ENCODE measurements around the gene TRAF4.

The TRAF4 gene

DNA sequence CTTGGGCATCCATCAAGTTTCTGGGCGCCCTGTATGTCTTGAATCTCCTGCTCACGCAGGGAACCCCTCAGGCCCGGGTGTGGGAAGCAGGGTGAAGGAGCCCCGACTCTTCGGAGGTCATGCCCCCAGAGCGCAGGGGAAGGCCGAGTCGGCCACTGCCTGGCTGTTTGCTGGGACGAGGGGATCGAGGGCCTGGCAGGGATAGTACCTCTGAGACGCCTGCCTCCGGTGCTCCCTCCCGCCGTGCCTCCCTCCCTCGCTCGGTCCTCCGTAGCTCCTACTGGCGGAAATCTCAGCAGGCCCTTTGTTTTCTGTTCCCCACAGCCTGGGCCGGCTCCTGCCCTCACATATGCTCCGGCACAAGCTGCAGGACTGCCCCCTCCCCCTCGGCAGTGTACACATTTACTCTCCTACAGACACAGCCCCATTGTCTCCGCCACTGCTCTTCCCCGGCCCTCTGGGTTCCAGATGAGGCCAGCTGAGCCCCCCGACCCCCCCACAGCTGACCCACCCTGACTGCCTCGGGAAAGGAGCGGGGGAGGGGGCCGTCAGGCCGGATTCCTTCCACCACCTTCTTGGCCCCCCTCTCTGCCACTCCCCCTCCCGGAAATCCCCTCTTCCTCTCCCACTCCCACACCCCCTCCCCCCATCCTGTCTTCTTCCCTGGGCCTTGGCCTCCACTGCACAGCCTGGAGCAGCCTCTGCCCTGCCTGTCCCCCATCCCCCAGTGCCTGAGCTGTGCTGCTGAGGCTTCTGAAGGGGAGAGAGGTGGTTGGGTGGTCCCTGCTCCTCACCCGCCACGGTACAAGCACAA lies 1.4 kb downstream of the TRAF4 start:
- DNase-seq (ENCODE audit: low read depth, low spot score), result no peak

DNA sequence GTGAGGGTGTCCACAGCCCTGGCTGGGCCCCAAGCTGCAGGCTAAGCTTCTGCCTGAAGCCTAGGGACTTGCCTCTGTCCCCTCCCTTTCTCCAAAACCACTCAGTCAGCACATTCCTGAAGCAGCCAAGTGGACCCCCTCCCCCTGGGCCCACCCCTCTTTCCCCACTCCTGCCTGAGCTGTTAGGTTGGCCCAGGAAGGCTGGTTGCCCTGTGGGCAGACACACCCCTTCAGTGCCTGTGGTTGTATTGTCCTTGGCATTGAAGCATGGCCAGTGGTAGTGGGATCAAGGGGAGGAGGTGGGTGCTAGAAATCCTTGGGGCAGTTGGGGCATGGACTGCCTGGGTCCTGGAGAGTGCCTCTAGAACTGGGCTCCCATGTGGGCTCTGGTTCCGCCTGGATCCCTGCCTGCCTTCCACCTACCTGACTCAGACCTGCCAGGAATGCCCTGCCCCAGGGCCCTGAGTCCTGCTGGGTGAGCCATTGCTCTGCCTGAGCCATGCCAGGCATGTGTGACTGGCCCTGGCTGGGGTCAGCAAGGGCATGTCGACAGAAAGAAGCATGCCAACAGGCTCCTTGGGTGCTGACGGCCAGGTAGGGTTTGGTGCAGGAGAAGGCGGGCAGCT lies 2.1 kb downstream of the TRAF4 start:
- H3K4me3 ChIP-seq (ENCODE audit: low read length), result peak overlapping the region; percentile 90
- no peak for DNase-seq (ENCODE audit: low read depth, low spot score)

More for the DNA sequence above, 1.4 kb downstream of the TRAF4 start:
- peak overlapping the region; percentile 90 for H3K4me3 ChIP-seq (ENCODE audit: low read length)

DNA sequence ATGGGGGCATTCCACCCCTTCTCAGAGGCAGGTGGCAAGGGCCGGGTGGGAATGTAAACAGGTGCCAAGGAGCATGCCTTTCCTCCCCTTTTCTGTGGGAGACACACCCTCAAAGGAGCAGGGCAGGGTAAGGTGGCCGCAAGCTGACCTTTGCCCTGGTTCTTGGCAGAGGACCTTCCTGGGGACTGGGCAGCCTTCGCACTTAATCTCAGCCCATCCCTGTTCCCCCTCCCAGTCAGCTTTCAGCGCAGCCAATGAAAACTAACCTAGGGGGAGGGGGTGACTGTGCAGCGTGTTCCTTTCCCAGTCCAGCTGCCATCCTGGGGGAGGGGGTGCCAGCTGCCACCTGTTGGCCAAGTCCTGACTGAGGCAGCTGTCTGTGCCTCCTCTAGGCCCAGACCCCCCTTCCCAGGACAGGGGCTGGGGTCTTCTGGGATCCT lies 2.8 kb downstream of the TRAF4 start:
- no peak overlapping the region for H3K4me3 ChIP-seq (ENCODE audit: low read length)
- no peak for DNase-seq (ENCODE audit: low read depth, low spot score)

DNA sequence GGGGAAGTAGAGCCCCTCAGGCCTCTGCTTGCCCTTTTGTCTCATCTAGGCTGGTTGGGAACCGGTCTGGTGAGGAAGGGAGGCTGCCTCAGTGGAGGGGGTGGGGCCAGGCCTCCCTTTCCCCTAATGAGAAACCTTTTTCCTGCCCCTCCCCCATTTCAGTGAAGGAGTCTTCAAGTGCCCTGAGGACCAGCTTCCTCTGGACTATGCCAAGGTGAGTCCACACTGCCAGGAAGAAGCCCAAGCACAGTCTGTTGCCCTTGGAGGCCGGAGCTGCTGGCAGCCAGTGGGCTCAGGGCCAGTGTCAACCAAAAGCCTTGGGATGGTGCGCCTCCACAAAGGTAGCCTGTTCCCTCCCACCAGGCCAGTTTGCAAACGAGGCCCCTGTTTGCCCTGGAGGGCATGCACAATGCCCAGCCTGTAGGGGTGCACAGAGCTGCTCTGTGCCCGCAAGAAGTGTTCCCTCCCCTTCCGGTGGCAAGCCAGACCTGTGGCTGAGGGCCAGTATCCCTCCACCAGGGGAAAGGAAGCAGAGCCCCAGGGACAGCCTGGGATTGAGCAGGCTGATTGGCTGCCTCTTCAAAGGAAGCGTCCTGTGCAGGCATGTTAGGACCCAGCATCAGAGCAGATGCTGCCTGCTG lies 3.4 kb downstream of the TRAF4 start:
- H3K4me3 ChIP-seq (ENCODE audit: low read length), result no peak overlapping the region
- no peak for DNase-seq (ENCODE audit: low read depth, low spot score)

DNA sequence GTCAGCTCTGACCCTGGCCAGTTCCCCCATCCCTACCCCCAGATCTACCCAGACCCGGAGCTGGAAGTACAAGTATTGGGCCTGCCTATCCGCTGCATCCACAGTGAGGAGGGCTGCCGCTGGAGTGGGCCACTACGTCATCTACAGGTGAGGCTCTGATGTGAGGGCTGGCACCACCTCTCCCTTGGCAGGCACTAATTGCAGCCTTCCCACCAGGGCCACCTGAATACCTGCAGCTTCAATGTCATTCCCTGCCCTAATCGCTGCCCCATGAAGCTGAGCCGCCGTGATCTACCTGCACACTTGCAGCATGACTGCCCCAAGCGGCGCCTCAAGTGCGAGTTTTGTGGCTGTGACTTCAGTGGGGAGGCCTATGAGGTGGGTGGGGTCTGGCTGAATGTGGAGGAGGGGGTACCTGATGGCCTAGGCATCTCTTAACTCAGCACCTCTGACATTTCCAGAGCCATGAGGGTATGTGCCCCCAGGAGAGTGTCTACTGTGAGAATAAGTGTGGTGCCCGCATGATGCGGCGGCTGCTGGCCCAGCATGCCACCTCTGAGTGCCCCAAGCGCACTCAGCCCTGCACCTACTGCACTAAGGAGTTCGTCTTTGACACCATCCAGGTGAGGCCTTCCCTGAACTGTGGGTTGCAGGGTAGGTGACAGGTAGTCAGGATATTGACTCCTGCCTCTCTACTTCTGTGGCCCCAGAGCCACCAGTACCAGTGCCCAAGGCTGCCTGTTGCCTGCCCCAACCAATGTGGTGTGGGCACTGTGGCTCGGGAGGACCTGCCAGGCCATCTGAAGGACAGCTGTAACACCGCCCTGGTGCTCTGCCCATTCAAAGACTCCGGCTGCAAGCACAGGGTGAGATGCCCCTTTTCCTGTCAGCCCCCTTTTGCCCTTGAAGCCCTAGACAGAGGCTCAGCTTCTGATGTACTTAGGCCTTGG lies 4.3 kb downstream of the TRAF4 start:
- no peak overlapping the region for H3K4me3 ChIP-seq (ENCODE audit: low read length)
- no peak for DNase-seq (ENCODE audit: low read depth, low spot score)

DNA sequence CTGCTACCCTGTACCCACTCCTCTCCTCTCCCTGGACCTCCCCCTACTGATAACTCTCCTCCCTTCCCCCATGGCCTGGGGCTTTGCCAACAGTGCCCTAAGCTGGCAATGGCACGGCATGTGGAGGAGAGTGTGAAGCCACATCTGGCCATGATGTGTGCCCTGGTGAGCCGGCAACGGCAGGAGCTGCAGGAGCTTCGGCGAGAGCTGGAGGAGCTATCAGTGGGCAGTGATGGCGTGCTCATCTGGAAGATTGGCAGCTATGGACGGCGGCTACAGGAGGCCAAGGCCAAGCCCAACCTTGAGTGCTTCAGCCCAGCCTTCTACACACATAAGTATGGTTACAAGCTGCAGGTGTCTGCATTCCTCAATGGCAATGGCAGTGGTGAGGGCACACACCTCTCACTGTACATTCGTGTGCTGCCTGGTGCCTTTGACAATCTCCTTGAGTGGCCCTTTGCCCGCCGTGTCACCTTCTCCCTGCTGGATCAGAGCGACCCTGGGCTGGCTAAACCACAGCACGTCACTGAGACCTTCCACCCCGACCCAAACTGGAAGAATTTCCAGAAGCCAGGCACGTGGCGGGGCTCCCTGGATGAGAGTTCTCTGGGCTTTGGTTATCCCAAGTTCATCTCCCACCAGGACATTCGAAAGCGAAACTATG lies 5.2 kb downstream of the TRAF4 start:
- no peak for DNase-seq (ENCODE audit: low read depth, low spot score)
- H3K4me3 ChIP-seq (ENCODE audit: low read length), result no peak overlapping the region

DNA sequence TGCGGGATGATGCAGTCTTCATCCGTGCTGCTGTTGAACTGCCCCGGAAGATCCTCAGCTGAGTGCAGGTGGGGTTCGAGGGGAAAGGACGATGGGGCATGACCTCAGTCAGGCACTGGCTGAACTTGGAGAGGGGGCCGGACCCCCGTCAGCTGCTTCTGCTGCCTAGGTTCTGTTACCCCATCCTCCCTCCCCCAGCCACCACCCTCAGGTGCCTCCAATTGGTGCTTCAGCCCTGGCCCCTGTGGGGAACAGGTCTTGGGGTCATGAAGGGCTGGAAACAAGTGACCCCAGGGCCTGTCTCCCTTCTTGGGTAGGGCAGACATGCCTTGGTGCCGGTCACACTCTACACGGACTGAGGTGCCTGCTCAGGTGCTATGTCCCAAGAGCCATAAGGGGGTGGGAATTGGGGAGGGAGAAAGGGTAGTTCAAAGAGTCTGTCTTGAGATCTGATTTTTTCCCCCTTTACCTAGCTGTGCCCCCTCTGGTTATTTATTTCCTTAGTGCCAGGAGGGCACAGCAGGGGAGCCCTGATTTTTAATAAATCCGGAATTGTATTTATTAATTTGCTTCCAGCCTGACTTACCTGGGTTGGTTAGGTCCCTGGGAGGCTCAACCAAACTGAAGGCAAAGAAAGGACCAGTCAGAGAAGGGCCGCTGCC lies 5.8 kb downstream of the TRAF4 start:
- DNase-seq (ENCODE audit: low read depth, low spot score), result no peak
- no peak overlapping the region for H3K4me3 ChIP-seq (ENCODE audit: low read length)

DNA sequence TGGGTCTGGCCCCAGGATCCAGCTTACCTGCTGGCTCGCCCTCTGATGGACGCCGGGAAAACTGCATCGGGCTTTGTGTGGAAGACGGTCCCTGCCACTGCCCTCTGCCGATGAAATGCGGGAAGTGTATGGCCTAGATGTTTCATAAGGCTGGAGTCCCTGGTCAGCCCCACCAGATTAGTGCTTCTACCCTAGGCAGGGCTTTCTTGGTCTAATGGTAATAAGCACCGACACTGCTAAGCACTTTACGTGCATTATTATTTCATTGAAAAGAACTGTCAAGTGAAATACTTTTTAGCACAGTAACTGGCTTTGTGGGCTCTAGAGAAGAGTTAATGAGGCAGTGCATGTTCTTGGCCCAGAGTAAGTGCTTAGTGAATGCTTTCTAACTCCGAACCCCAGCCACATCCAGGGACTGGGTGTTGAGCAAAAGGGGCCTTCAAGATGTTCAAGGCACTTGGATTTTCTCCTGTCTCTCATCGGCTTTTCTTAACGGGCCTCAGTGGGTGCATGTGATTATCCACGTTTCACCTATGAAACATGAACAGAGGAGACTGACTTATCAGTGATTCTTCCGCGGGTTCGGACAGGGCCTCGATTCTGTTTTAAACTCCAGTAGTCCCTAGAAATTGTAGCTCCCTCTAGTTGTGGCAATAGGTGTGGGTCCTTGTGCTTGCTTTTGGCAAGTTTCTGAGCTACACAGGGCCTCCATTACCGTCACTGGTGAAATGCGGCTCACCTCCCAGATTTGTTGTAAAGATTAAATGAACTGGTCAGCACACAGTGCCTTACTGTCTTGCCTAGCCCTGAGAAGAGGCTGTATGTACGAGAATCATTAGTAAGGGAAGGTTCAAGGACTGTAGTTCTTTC lies 6.6 kb downstream of the TRAF4 start:
- no peak overlapping the region for H3K4me3 ChIP-seq (ENCODE audit: low read length)
- DNase-seq (ENCODE audit: low read depth, low spot score), result peak; percentile 85

DNA sequence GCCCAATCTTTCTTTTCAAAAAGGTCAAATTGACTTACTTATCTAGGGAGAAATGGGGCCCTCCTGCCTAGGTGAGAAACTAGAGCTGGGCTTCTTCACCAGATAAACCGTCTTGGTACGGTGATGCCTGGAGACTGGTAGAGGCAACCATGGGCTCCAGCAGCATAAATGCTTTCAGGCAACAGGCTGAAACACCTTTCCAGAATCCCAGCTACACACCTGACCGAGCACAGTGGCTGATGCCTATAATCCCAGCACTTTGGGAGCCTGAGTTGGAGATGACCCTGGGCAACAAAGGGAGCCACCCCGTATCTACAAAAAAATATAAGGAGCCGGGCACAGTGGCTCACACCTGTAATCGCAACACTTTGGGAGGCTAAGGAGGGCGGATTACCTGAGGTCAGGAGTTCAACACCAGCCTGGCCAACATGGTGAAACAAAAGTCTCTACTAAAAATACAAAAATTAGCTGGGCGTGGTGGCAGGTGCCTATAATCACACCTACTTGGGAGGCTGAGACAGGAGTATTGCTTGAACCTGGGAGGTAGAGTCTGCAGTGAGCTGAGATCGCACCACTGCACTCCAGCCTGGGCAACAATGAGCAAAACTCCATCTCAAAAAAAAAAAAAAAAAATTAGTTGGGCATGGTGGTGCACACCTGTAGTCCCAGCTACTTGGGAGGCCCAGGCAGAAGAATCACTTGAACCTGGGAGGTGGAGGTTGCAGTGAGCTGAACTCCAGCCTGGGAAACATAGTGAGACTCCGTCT lies 8.0 kb downstream of the TRAF4 start:
- no peak for DNase-seq (ENCODE audit: low read depth, low spot score)
- H3K4me3 ChIP-seq (ENCODE audit: low read length), result no peak overlapping the region

DNA sequence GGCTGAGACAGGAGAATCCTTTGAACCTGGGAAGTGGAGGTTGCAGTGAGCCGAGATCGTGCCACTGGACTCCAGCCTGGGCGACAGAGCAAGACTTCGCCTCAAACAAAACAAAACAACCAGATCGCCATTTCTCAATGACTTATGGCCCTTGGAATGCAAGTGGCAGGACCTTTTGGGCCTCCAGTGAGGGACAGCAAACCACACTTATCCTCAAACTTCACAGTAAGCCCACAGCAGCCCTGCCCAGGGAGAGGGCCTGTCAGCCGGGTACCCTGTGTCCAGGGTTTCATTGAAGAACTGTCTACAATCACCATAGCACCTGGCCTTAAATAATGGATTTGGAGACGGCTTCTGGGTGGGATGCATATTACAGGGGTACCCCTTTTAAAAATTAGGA lies 11.7 kb downstream of the TRAF4 start:
- no peak for DNase-seq (ENCODE audit: low read depth, low spot score)
- H3K4me3 ChIP-seq (ENCODE audit: low read length), result no peak overlapping the region

DNA sequence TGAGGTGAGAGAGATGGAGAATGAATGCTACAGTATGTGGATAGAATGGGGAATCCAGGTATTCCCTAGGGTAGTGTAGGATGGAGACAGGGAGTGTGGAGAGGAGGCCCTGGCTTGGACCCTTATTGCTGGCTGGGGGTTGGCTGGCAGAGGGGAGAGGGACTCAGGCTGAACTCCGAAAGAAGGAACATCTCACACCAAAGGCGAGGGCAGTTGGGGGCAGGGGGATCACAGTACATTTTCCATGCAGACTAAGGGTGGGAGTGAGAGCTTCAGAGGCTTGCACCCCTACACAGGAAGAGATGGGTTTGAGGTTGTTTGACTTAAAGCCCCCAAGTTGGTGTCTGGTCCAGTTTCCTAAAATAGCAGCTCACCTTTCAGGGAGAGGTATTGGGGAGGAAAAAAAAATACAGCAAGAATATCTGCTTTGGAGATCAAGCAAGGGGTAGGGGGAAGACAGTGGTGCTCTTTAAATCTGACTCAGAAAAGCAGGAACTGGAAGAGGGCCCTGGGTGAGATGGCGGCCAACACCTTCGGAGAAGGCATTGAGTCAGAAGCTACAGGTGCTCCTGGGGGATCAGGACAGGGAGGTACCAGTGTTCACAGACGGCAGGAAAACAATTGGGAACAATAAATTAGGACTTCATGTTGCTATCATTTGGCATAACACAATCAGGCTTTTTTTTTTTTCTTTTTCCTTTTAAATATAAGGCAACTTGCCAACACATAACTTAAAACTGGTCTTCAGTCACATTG lies 12.4 kb downstream of the TRAF4 start:
- DNase-seq (ENCODE audit: low read depth, low spot score), result no peak
- H3K4me3 ChIP-seq (ENCODE audit: low read length), result no peak overlapping the region

DNA sequence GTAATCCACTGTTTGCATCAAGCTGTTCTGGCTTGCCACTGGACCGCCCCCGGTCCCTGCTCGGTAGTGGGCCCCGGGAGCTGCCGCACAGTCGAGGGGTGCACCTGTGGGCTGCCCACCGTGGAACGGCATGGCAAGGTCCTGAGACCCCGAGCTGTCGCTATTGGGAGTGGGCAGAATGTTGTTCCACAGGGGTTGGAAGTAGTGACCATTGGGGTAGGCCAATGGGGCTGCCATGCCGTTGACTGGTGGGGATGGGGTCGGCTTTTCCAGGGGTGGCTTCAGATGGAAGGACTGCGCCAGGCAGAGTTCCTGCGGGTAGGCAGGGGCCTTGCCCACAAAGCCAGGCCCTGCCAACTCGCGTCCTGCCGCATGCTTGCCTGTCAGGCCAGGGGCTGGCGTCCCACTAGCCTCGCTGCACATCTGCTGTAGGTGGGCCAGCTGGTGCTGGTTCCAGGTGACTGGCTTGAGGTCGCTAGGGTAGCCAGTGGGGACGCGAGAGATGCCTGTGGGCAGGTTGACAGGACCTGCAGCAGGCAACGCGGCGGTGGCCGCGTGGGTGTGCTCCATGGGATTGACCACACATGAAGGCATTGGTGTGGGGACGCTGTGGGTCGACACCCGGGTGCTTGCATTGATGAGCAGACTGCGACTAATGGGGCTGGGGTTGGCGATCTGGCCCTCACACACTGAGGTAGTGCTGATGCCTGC lies 14.8 kb downstream of the TRAF4 start:
- no peak overlapping the region for H3K4me3 ChIP-seq (ENCODE audit: low read length)
- DNase-seq (ENCODE audit: low read depth, low spot score), result no peak

DNA sequence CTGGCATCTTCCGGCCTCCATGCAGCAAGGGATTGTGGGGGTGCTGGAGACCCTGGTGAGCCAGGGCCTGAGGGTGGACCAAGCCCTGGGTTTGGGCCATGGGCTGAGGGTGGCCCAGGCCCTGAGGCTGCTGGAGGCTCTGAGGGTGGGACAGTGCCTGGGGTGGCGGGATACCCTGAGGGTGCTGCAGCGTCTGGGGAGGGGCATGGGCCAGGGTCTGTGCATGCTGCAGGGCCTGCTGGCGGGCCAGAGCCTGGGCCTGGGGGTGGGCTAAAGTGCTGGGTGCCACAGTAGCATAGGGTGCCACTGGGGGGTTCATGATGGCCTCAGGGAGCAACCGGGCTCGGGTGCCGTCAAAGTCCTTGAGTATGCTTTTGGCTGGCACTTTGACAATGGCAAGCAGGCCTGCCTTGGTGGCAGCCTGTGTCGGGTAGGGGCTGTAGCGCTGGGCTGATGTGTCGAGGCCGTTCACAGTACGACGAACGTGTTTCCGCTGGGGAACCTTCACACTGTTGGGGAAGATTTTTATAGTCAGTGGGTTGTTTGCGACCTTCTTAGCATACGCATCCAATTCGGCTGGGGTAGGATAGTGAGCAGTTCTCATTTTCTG lies 15.6 kb downstream of the TRAF4 start:
- DNase-seq (ENCODE audit: low read depth, low spot score), result no peak
- no peak overlapping the region for H3K4me3 ChIP-seq (ENCODE audit: low read length)

DNA sequence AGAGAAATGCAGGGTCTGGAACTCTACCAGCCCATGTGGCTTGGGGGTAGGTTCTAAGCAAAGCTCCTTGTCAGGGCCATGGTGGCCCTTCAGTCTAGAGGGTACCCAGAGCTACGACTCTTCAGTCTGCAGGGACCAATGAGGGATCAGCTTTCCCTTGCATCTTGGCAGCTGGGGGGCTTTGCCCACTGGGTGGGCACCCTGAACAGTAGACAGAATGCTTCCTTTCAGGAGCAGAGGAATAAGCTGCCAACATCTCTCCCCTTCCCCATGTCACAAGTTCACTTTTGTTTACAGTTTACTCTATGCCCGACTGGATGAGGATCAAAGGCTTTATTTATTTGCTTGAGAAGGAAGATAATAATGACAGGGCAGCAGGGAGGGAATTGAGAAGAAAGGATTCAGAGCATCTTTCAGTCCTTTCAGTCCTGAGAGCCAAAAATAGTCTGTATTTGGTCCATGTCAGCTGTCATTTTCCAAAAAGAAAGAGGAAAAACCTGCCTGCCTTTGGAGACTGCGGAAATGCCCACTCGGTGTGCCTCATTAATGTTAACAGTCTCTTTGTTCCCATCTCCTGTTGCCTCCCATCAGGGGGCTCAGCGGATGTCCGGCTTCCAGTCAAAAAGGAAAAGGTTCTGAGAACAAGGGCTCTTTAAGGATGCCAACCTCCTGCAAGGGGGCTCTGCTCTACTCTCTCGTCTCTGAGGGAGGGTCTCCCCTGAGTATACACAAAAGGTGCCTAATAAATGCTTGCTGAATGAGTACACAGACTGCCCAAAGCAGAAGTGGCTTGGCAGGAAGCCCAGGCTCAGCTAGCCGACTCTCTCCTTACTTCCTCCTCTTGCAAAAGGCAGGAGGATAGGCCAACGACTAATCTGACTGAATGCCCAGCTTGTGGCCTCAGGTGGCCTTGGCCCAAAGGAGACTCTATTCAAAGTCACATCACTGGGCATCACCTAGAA lies 17.1 kb downstream of the TRAF4 start:
- no peak overlapping the region for H3K4me3 ChIP-seq (ENCODE audit: low read length)
- DNase-seq (ENCODE audit: low read depth, low spot score), result no peak

All from Jurkat, Clone E6-1 (cell line).